Loucy (cell line): ENCODE measurements around the gene TRIO.

Experiments
- H2AFZ ChIP-seq: fragments of 200-600 bp; sonication (generic); 2 replicates; pipeline ENCODE4 v1.6.0; 2016; ENCODE audit warnings: antibody characterized with exemption, mild to moderate bottlenecking, low read length, moderate library complexity
- H3F3A ChIP-seq: fragments of 200-600 bp; 2 replicates; pipeline ENCODE4 v1.6.0; 2016; ENCODE audit warnings: antibody characterized with exemption, low read depth, mild to moderate bottlenecking
- H3K27me3 ChIP-seq: fragments of 200-600 bp; sonication (generic); 2 replicates; pipeline ENCODE4 v1.6.1; 2014; ENCODE audit warnings: low read length, mild to moderate bottlenecking; ENCODE audit not compliant: insufficient read depth, poor library complexity, severe bottlenecking
- H3K36me3 ChIP-seq: fragments of 200-600 bp; sonication (generic); 2 replicates; pipeline ENCODE4 v1.6.1; 2016; ENCODE audit warnings: low read length; ENCODE audit not compliant: insufficient read depth
- H3K4me1 ChIP-seq: fragments of 200-600 bp; sonication (generic); 2 replicates; pipeline ENCODE4 v1.5.1; 2014; ENCODE audit warnings: low read length, mild to moderate bottlenecking; ENCODE audit not compliant: insufficient read depth, poor library complexity, severe bottlenecking
- H3K4me2 ChIP-seq: fragments of 200-600 bp; sonication (generic); 2 replicates; pipeline ENCODE4 v1.6.0; 2014; ENCODE audit warnings: antibody characterized with exemption, low read length, low read depth, mild to moderate bottlenecking; ENCODE audit not compliant: poor library complexity, severe bottlenecking
- H3K4me3 ChIP-seq: fragments of 200-600 bp; sonication (generic); 2 replicates; pipeline ENCODE4 v1.5.1; 2014; ENCODE audit warnings: low read length, mild to moderate bottlenecking, mixed read lengths; ENCODE audit not compliant: poor library complexity, severe bottlenecking
- H3K79me2 ChIP-seq: fragments of 200-600 bp; sonication (generic); 2 replicates; pipeline ENCODE4 v1.6.1; 2014; ENCODE audit warnings: low read length; ENCODE audit not compliant: insufficient read depth
- H3K9ac ChIP-seq: fragments of 200-600 bp; sonication (generic); 2 replicates; pipeline ENCODE4 v1.6.0; 2014; ENCODE audit warnings: mild to moderate bottlenecking, low read depth, low read length, moderate library complexity; ENCODE audit not compliant: poor library complexity, severe bottlenecking
- H3K9me2 ChIP-seq: fragments of 200-600 bp; sonication (generic); replicated peaks from 2 replicates; pipeline ENCODE4 v1.6.1; 2016; ENCODE audit warnings: low read depth, low read length, mixed read lengths
- H3K9me3 ChIP-seq: fragments of 200-600 bp; sonication (generic); 2 replicates; pipeline ENCODE4 v1.6.1; 2014; ENCODE audit warnings: mild to moderate bottlenecking, antibody characterized with exemption, low read length, low read depth; ENCODE audit not compliant: insufficient read depth
- H4K20me1 ChIP-seq: fragments of 200-600 bp; sonication (generic); 2 replicates; pipeline ENCODE4 v1.6.0; 2014; ENCODE audit warnings: antibody characterized with exemption, low read length, mild to moderate bottlenecking; ENCODE audit not compliant: insufficient read depth, poor library complexity, severe bottlenecking
- EZH2phosphoT487 ChIP-seq: fragments of 200-600 bp; IDR thresholded peaks from 2 replicates; pipeline ENCODE4 v1.6.1; 2018; ENCODE audit warnings: antibody characterized with exemption, mild to moderate bottlenecking, moderate library complexity, borderline replicate concordance
- TF ChIP-seq, protein P1 (sequence below): fragments of 200-600 bp; sonication (generic); conservative IDR thresholded peaks from 2 replicates; pipeline ENCODE4 v1.5.1; 2014; ENCODE audit warnings: mild to moderate bottlenecking, antibody characterized with exemption, low read length

Gene TRIO

GRCh38 chr5:14445013-14445412 is 301.9 kb downstream of the TRIO start:
- Histone ChIP-seq H3K36me3 (peaks cover 10% of the 10 kb centered on the region; the same call in 1 of the 2 replicates), H3K9ac (no peak overlapping the region), H2AFZ (no peak overlapping the region), H4K20me1 (no peaks in the 10 kb centered on the region), H3K4me3 (no peak overlapping the region), H3F3A (no peaks in the 10 kb centered on the region), H3K4me2 (no peak overlapping the region), H3K27me3 (no peaks in the 10 kb centered on the region), H3K9me3 (no peaks in the 10 kb centered on the region), H3K4me1 (peaks cover 25% of the 10 kb centered on the region), H3K9me2 (no peaks in the 10 kb centered on the region), H3K79me2 (no peaks in the 10 kb centered on the region)
- TF ChIP-seq, protein P1, sequence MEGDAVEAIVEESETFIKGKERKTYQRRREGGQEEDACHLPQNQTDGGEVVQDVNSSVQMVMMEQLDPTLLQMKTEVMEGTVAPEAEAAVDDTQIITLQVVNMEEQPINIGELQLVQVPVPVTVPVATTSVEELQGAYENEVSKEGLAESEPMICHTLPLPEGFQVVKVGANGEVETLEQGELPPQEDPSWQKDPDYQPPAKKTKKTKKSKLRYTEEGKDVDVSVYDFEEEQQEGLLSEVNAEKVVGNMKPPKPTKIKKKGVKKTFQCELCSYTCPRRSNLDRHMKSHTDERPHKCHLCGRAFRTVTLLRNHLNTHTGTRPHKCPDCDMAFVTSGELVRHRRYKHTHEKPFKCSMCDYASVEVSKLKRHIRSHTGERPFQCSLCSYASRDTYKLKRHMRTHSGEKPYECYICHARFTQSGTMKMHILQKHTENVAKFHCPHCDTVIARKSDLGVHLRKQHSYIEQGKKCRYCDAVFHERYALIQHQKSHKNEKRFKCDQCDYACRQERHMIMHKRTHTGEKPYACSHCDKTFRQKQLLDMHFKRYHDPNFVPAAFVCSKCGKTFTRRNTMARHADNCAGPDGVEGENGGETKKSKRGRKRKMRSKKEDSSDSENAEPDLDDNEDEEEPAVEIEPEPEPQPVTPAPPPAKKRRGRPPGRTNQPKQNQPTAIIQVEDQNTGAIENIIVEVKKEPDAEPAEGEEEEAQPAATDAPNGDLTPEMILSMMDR = no peak

- Histone ChIP-seq H3F3A (no peaks in the 10 kb centered on the region), H4K20me1 (no peaks in the 10 kb centered on the region), H3K4me3 (no peak overlapping the region), H3K4me1 (peaks cover 26% of the 10 kb centered on the region), H3K27me3 (no peaks in the 10 kb centered on the region), H2AFZ (no peak overlapping the region), H3K9me3 (no peaks in the 10 kb centered on the region), H3K4me2 (no peak overlapping the region), H3K36me3 (peaks cover 14% of the 10 kb centered on the region; the same call in 1 of the 2 replicates), H3K79me2 (no peaks in the 10 kb centered on the region), H3K9ac (no peak overlapping the region), H3K9me2 (no peaks in the 10 kb centered on the region)
- no peak for TF ChIP-seq EZH2phosphoT487
- TF ChIP-seq, protein P1 = no peak
These were observed 302.6 kb downstream of the TRIO start for GRCh38 chr5:14445576-14446290.

DNA sequence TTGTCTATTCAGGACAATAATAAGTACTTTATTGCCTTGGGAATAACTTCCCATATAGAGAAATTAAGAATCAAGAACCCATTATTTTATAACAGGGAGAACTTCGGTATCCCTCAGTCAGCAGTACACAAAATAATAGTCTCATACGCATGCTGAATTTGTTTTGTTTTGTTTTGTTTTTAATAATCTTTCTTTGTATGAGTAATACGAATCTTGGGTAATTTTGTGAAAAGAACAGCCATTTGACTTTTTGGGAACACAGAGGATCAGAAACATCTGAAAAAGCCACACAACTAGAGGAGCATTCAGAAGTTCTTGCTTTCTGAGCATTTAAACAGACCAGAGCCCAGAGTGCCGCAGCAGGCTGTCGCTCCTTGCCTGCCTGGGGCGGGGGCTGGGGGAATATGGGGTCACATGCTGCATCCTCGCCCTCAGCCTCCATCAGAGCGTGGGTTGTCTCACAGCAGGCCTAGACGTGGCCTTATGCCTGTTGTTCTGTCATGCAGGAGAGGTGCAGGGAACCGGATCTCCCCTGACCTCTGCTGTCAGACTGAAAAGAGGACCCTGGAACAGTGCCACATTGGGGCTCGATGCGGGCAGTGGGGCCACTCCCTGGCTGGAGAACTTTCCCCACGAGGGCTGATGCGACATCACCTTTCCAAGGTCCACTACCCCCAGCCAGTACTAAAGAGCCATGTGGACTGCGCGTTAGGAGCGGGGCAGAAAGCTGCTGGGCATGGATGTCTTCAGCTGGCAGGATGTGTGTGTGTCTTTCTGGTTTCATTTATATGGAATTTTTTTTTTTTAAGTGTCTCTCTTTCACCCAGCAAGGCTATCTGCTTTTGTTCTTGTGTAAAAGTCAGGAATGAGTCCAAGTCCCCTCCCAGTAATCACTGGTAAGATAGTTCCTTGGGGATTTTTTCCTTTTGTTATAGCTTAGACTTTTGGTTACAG is 305.1 kb downstream of the TRIO start:
- peak overlapping the region; percentile 57 for H3K9ac ChIP-seq
- TF ChIP-seq, protein P1 = no peak

More for the DNA sequence above, 305.1 kb downstream of the TRIO start:
- Histone ChIP-seq H3K27me3 (no peaks in the 10 kb centered on the region), H3K4me1 (peaks cover 37% of the 10 kb centered on the region), H3K9me2 (no peaks in the 10 kb centered on the region), H3F3A (no peaks in the 10 kb centered on the region), H3K4me3 (no peak overlapping the region), H4K20me1 (no peaks in the 10 kb centered on the region), H2AFZ (no peak overlapping the region), H3K4me2 (peak overlapping the region; percentile 38), H3K36me3 (peaks cover 10% of the 10 kb centered on the region; the same call in 1 of the 2 replicates), H3K79me2 (no peaks in the 10 kb centered on the region), H3K9me3 (no peaks in the 10 kb centered on the region)
